SK-N-SH (cell line): Measurements from ENCODE around the gene ZEB2. TPM values are rescaled to one million over a fixed set of nuclear protein-coding genes. Genes with fewer than 3 reads are reported as not detected.

Experiments
- CTCF ChIA-PET: fragments of 300-600, 350-600 bp; formaldehyde crosslinking; extraction: SDS; loops from one replicate; lab custom pipeline; 2021; lab: Yijun Ruan, JAX
- POLR2A ChIA-PET: fragments of 350-600 bp; sonication (Branson Sonifier 250); formaldehyde crosslinking; extraction: SDS; loops from one replicate; lab custom pipeline; 2020; ENCODE audit warnings: antibody characterized with exemption, inconsistent platforms; lab: Yijun Ruan, JAX
- DNase-seq: peaks from one replicate; pipeline ENCODE4 v3.0.0; 2012
- H2AFZ ChIP-seq: fragments of 200-600 bp; sonication (generic); 2 replicates; pipeline ENCODE4 v1.8.1; 2016; ENCODE audit warnings: antibody characterized with exemption, mild to moderate bottlenecking, low read depth
- H3F3A ChIP-seq: fragments of 200-600 bp; sonication (generic); replicated peaks from 2 replicates; pipeline ENCODE3; 2016; ENCODE audit warnings: antibody characterized with exemption, mild to moderate bottlenecking; ENCODE audit not compliant: insufficient read depth
- H3K27ac ChIP-seq, 2 experiments: fragments of 200-500 bp in 1 of 2; fragments of 200-600 bp in 1 of 2; sonication (Bioruptor generic) in 1 of 2; sonication (generic), shearing (Covaris generic) in 1 of 2; 2 replicates each; pipeline versions ENCODE4 v1.5.1 to v1.6.1; 2014 to 2016; ENCODE audit warnings: low read depth in 2 of 2, inconsistent platforms in 1 of 2, low read length in 1 of 2, mild to moderate bottlenecking in 1 of 2, mixed read lengths in 1 of 2
- H3K27me3 ChIP-seq: fragments of 200-600 bp; sonication (generic), shearing (Covaris generic); 2 replicates; pipeline ENCODE4 v1.6.1; 2016; ENCODE audit warnings: mixed run types; ENCODE audit not compliant: insufficient read depth
- H3K36me3 ChIP-seq, 2 experiments: fragments of 200-500 bp in 1 of 2; fragments of 200-600 bp in 1 of 2; sonication (Bioruptor generic) in 1 of 2; sonication (generic) in 1 of 2; replicated peaks in 1 of 2; 2 replicates each; pipeline versions ENCODE3 to v1.5.1; 2014 to 2016; ENCODE audit warnings: low read length in 1 of 2, mild to moderate bottlenecking in 1 of 2; ENCODE audit not compliant: insufficient read depth in 2 of 2, control insufficient read depth in 1 of 2
- H3K4me1 ChIP-seq, 2 experiments: fragments of 200-500 bp in 1 of 2; fragments of 200-600 bp in 1 of 2; sonication (Bioruptor generic) in 1 of 2; sonication (generic), shearing (Covaris generic) in 1 of 2; 2 replicates each; pipeline versions ENCODE4 v1.5.1 to v1.6.1; 2014 to 2016; ENCODE audit warnings: low read depth in 1 of 2, low read length in 1 of 2, mixed run types in 1 of 2; ENCODE audit not compliant: insufficient read depth in 2 of 2, control insufficient read depth in 1 of 2
- H3K4me2 ChIP-seq: fragments of 200-600 bp; sonication (generic), shearing (Covaris generic); 2 replicates; pipeline ENCODE4 v1.6.1; 2017; ENCODE audit warnings: mixed run types
- H3K4me3 ChIP-seq, 2 experiments: fragments of 200-500 bp in 1 of 2; fragments of 200-600 bp in 1 of 2; sonication (Bioruptor generic) in 1 of 2; sonication (generic), shearing (Covaris generic) in 1 of 2; 2 replicates each; pipeline versions ENCODE4 v1.5.1 to v1.8.1; 2014 to 2016; ENCODE audit warnings: low read depth in 2 of 2, inconsistent platforms in 1 of 2, low read length in 1 of 2, mild to moderate bottlenecking in 1 of 2, mixed read lengths in 1 of 2, moderate library complexity in 1 of 2
- H3K79me2 ChIP-seq: fragments of 200-600 bp; sonication (generic); 2 replicates; pipeline ENCODE4 v1.8.1; 2017; ENCODE audit warnings: mild to moderate bottlenecking; ENCODE audit not compliant: insufficient read depth
- H3K9ac ChIP-seq: fragments of 200-600 bp; sonication (generic); 2 replicates; pipeline ENCODE4 v1.6.1; 2017; ENCODE audit warnings: mixed run types
- H3K9me2 ChIP-seq: fragments of 200-600 bp; sonication (generic); 2 replicates; pipeline ENCODE4 v1.6.1; 2017; ENCODE audit warnings: mixed run types
- H3K9me3 ChIP-seq: fragments of 200-600 bp; sonication (generic); 2 replicates; pipeline ENCODE4 v1.6.1; 2017; ENCODE audit warnings: mixed run types, mild to moderate bottlenecking, moderate library complexity
- H4K20me1 ChIP-seq: fragments of 200-600 bp; sonication (generic); 2 replicates; pipeline ENCODE4 v1.6.1; 2017; ENCODE audit warnings: mild to moderate bottlenecking, mixed run types; ENCODE audit not compliant: insufficient read depth
- GATA2 ChIP-seq: sonication (generic); formaldehyde crosslinking; IDR thresholded peaks from 2 replicates; pipeline ENCODE4 v1.5.0; 2020; ENCODE audit warnings: mild to moderate bottlenecking, missing genetic modification reagents
- JUND ChIP-seq: IDR thresholded peaks from 2 replicates; pipeline ENCODE4 v1.4.0; 2012
- MEF2A ChIP-seq: IDR thresholded peaks from 2 replicates; pipeline ENCODE4 v1.4.0; 2012; ENCODE audit warnings: low read depth, borderline replicate concordance
- MXI1 ChIP-seq: IDR thresholded peaks from 2 replicates; pipeline ENCODE4 v1.6.1; 2012; ENCODE audit warnings: mild to moderate bottlenecking, low read depth, low read length, improper control_type of control experiment
- POLR2AphosphoS5 ChIP-seq: IDR thresholded peaks from 2 replicates; pipeline ENCODE4 v1.6.1; 2012; ENCODE audit warnings: low read depth, low read length
- SIN3A ChIP-seq: IDR thresholded peaks from 2 replicates; pipeline ENCODE4 v1.6.1; 2012; ENCODE audit warnings: low read depth, mild to moderate bottlenecking, low read length, moderate library complexity, borderline replicate concordance
- SMC3 ChIP-seq: IDR thresholded peaks from 2 replicates; pipeline ENCODE4 v1.6.1; 2012; ENCODE audit warnings: low read depth, low read length, improper control_type of control experiment
- TEAD4 ChIP-seq: IDR thresholded peaks from 2 replicates; pipeline ENCODE4 v1.4.0; 2012; ENCODE audit warnings: mild to moderate bottlenecking, borderline replicate concordance; ENCODE audit not compliant: insufficient read depth
- WGBS: methylation state at CpG from one replicate; pipeline ENCODE4 v1.1.6; 2017; ENCODE audit warnings: low lambda C conversion rate; 5-methylcytosine and 5-hydroxymethylcytosine counted together
- polyA plus RNA-seq, 3 experiments: library from polyadenylated mRNA; depleted of rRNA; stranded (reverse); fragments of >200 nt; gene quantifications; 2 replicates each; pipeline ENCODE4 v1.2.3, GENCODE V29; 2012
- TF ChIP-seq, protein P1 (sequence below): IDR thresholded peaks from 2 replicates; pipeline ENCODE4; 2012
- TF ChIP-seq, protein P2 (sequence below): fragments of 150-350 bp; IDR thresholded peaks from 2 replicates; pipeline ENCODE4 v1.6.1; 2017; ENCODE audit warnings: antibody characterized with exemption, low read length, low read depth, borderline replicate concordance
- TF ChIP-seq, protein P3 (sequence below): IDR thresholded peaks from 2 replicates; pipeline ENCODE4 v1.4.0; 2012; ENCODE audit warnings: low read depth, borderline replicate concordance
- TF ChIP-seq, protein P4 (sequence below): IDR thresholded peaks from 2 replicates; pipeline ENCODE4 v1.6.1; 2012; ENCODE audit warnings: mild to moderate bottlenecking, low read depth, low read length, moderate library complexity
- TF ChIP-seq, protein P5 (sequence below): fragments of 150-350 bp; IDR thresholded peaks from 2 replicates; pipeline ENCODE4 v1.6.1; 2016; ENCODE audit warnings: mild to moderate bottlenecking, low read depth, low read length

The ZEB2 gene
- polyA plus RNA-seq, 1 of the 3 experiments (the other 2 are of a cell fraction), result 16.3 TPM

DNA sequence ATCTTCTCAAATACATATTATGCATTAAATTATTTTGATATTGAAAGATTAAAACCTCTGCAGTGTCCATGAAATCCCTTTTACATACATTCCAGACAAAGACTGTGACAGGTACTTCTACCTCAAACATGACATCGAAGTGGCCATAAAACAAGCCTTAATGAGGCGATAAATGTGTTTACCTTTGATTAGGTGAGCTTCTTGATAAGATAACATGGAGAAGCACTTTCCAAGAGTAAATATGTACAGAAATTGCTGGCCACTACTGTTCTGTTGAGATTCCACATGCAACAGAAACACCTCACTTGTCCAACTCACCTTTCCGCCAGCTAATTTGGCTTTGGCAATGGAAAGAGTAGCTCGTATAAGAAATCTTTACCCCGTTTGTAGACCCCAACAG is 55.2 kb downstream of the ZEB2 start:
- CTCF ChIA-PET, result interaction anchor here (0.5 to 1.9 kb wide), 4 partner anchors 9 to 574 kb away, joined by 3 to 4 read pairs (median 4); no protein-coding TSS in a partner anchor
- DNase-seq, result no peak
- no peak overlapping the region for H3K4me2 ChIP-seq
- H3K79me2 ChIP-seq, result peaks cover 84% of the 10 kb centered on the region
- H3K36me3 ChIP-seq, result peaks cover 0 to 27% of the 10 kb centered on the region in 2 experiments
- 97% methylated on average over 5 of the region's 5 CpGs for WGBS
- POLR2A ChIA-PET, result no interaction called here
- TF ChIP-seq GATA2 (CRISPR knock-in tag), result no peak
- no peak for TF ChIP-seq SIN3A
- TF ChIP-seq, protein P1, sequence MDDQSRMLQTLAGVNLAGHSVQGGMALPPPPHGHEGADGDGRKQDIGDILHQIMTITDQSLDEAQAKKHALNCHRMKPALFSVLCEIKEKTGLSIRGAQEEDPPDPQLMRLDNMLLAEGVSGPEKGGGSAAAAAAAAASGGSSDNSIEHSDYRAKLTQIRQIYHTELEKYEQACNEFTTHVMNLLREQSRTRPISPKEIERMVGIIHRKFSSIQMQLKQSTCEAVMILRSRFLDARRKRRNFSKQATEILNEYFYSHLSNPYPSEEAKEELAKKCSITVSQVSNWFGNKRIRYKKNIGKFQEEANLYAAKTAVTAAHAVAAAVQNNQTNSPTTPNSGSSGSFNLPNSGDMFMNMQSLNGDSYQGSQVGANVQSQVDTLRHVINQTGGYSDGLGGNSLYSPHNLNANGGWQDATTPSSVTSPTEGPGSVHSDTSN, result no peak
- TF ChIP-seq JUND, result no peak
- TF ChIP-seq, protein P2, sequence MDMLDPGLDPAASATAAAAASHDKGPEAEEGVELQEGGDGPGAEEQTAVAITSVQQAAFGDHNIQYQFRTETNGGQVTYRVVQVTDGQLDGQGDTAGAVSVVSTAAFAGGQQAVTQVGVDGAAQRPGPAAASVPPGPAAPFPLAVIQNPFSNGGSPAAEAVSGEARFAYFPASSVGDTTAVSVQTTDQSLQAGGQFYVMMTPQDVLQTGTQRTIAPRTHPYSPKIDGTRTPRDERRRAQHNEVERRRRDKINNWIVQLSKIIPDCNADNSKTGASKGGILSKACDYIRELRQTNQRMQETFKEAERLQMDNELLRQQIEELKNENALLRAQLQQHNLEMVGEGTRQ, result no peak
- no peak for TF ChIP-seq POLR2AphosphoS5
- no peak for TF ChIP-seq MXI1
- TF ChIP-seq SMC3, result no peak
- no peak for TF ChIP-seq TEAD4
- TF ChIP-seq, protein P3, sequence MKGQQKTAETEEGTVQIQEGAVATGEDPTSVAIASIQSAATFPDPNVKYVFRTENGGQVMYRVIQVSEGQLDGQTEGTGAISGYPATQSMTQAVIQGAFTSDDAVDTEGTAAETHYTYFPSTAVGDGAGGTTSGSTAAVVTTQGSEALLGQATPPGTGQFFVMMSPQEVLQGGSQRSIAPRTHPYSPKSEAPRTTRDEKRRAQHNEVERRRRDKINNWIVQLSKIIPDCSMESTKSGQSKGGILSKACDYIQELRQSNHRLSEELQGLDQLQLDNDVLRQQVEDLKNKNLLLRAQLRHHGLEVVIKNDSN, result no peak
- TF ChIP-seq, protein P4, sequence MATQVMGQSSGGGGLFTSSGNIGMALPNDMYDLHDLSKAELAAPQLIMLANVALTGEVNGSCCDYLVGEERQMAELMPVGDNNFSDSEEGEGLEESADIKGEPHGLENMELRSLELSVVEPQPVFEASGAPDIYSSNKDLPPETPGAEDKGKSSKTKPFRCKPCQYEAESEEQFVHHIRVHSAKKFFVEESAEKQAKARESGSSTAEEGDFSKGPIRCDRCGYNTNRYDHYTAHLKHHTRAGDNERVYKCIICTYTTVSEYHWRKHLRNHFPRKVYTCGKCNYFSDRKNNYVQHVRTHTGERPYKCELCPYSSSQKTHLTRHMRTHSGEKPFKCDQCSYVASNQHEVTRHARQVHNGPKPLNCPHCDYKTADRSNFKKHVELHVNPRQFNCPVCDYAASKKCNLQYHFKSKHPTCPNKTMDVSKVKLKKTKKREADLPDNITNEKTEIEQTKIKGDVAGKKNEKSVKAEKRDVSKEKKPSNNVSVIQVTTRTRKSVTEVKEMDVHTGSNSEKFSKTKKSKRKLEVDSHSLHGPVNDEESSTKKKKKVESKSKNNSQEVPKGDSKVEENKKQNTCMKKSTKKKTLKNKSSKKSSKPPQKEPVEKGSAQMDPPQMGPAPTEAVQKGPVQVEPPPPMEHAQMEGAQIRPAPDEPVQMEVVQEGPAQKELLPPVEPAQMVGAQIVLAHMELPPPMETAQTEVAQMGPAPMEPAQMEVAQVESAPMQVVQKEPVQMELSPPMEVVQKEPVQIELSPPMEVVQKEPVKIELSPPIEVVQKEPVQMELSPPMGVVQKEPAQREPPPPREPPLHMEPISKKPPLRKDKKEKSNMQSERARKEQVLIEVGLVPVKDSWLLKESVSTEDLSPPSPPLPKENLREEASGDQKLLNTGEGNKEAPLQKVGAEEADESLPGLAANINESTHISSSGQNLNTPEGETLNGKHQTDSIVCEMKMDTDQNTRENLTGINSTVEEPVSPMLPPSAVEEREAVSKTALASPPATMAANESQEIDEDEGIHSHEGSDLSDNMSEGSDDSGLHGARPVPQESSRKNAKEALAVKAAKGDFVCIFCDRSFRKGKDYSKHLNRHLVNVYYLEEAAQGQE, result no peak
- no peak for TF ChIP-seq MEF2A
- TF ChIP-seq, protein P5, sequence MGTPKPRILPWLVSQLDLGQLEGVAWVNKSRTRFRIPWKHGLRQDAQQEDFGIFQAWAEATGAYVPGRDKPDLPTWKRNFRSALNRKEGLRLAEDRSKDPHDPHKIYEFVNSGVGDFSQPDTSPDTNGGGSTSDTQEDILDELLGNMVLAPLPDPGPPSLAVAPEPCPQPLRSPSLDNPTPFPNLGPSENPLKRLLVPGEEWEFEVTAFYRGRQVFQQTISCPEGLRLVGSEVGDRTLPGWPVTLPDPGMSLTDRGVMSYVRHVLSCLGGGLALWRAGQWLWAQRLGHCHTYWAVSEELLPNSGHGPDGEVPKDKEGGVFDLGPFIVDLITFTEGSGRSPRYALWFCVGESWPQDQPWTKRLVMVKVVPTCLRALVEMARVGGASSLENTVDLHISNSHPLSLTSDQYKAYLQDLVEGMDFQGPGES, result no peak
- H3K27me3 ChIP-seq, result no peaks in the 10 kb centered on the region
- no peaks in the 10 kb centered on the region for H3K9me3 ChIP-seq
- H3K4me3 ChIP-seq, result no peak overlapping the region
- H3K4me1 ChIP-seq, result peaks cover 26 to 30% of the 10 kb centered on the region in 2 experiments; a peak in 3 of 4 replicates
- no peaks in the 10 kb centered on the region for H3F3A ChIP-seq
- H3K9ac ChIP-seq, result no peak overlapping the region
- no peak overlapping the region for H2AFZ ChIP-seq
- no peaks in the 10 kb centered on the region for H3K9me2 ChIP-seq
- no peak overlapping the region for H3K27ac ChIP-seq
- peaks cover 29% of the 10 kb centered on the region; the same call in 1 of the 2 replicates for H4K20me1 ChIP-seq
